HG03571 (cell line): ENCODE measurements around the gene KCNMA1.

Source experiments
- ATAC-seq: cut with Tn5 transposase; IDR thresholded peaks from one replicate; pipeline ENCODE4 v1.9.1; 2021; ENCODE audit not compliant: unreplicated experiment

Gene KCNMA1

DNA sequence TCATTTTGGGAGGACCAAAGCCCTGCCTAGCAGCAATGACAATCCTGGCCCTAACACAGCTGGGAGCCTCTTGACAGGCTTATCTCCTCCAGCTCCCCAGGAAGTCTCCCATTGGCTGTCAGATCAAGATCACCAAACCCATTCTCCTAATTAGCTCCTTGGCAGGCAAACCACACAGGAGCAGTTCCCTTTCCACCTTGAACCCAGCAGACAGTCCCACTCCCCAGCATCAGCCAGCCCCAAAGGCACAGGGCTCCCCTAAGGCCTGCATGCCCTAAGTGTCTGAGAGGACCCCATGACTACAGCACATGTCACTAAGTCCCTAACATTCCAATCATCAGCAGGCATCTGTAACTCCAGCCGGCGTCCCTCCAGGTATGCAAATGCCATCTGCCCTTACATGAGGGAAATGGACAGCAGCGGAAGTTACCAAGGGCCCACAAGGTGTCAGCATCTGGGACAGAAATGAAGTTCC, 348.5 kb downstream of the KCNMA1 start:
- no peak for ATAC-seq

DNA sequence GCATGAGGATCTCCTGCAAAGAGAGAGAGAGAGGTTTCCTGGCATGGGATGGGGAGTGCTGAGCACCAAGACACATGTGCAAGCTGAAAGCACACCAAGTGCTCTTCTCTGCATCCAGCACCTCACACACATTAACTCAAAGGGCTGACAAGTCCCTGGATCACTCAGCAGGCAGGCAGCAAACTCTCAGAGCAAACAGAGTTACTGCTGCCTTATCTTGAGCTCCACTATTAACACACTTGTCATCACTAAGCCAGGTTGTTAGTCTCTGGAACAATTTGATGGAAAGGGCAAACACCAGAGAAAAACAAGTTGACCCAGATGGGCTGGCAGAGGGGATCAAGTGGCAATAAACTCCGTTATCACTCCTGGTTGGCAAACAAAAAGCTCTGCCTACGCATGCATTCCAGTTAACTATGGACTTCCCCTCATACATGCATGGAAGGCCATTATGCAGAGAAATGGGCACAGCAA, 349.9 kb downstream of the KCNMA1 start:
- ATAC-seq: no peak

DNA sequence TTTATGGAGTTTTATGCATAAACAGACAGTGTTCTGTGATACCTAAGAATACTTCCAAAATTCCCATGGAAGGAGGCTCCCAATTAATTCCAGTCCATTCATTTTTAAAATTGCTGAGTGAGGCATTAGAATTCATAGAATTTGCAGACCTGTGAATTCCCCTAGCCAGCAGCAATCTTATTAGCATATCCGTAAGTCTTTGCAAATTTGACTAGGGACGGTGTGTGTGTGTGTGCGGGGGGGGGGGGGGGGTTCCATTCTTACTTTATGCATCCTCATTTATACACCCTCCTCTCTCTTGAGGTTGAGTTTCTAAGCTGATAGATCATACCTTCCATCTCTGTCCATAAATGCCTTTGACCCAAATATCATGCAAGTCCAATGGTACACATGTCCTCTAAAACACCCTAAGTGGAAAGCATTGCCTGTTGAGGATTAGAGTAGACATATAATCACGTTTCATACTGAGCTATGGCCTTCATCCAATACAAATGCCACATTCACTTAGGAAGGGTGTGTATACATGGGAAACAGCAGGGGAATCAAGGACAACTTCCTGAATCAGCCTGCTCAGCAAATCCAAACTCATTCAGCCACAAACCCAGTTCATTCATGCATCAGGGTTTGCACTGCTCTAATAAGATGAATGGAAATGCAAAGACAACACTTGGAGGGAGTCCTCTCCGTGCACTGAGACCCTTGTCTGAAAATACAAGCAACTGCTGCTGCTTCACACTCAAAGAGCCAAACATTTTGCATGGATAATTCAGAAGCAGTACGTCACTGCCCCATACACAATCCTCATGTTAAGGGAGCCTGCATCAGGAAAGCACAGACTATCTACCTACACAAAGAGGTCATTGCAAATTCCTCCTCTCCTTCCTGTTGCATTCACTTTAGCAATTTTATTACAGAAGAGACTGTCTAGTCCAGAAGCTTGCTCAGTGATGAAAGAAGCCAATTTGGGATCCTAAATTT, 350.8 kb downstream of the KCNMA1 start:
- ATAC-seq: no peak

DNA sequence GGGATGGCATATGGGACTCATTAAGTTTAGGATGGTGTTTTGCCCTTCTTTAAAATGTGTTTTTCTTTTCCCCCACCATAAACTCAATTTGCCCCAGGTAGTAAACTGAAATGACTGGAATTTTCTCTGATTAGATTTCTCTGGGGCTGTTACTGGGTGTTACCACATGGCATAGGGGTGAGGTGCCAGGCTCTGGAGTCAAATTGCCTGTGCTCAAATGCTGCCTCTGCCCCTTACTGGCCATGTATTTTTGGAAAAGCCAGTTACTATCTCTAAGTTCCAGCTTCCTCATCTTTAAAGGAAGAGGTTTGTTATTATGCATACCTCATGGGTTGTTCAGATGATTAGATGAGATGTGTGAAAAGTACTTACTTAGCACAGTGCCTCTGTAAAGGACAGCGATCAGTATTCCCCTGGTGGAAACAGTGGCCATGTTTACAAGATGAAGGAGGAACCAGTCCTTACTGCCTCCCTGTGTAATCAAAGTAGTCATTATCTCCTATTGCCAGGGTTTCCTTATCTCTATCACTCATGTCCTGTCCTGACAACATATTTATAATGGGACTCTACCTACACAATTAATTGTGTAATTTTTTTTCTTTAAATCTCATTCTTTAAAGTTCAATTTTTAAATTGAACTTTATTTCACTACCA, 352.0 kb downstream of the KCNMA1 start:
- no peak for ATAC-seq

DNA sequence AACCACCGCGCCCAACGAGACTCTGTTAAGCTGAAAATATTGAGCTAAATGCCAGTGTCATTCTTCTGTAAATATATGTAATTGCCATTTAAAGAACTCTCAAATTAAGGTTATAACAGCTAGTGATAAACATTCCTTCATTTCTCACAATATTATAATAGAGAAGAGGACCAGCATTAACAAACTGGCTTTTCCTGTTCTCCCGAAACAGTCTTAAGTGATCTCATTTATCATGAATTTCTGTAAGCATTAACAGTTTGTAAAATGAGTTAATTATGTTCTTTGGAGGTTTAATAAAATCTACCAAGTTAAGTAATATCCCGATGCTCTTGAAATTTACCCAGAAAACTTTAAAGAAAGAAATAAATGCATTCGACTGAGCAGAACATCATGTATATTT, 352.8 kb downstream of the KCNMA1 start:
- no peak for ATAC-seq

DNA sequence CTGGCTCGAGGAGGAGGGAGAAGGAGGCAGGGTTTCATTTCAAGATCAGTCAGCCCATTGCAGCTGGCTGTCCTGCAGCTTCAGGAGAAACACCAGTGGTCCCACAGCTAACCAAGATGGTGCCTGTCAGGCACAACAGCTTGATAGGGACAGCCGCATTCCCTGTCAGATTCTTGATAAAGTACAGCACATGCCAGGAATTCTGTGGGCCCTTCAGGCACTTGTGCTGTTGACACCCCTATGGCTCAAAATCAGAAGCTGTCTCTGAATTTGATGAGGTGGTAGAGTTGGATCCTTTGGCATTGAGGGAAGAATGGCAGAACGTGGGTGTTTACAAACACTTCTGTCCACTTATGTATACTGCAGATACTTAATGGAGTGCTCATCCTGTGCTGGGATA, 354.3 kb downstream of the KCNMA1 start:
- ATAC-seq: no peak

DNA sequence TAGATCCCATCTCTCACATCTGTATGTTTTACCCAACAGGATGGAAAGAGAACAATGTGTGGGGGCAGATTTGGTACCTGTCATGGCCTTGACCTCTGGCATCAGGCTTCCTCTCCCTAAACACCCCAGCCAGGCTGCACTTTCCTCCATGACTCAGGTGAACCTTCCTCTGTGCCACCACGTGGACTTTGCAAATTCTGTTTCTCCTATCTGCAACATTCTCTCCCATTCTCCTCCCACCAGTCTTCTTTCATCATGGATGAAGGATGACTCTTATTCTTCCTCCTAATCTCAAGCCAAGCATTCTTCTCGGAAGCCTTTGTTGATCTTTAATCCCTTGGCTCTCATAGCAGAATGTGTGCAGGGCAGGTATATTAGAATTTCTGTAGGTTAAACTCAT, 355.4 kb downstream of the KCNMA1 start:
- ATAC-seq: no peak

DNA sequence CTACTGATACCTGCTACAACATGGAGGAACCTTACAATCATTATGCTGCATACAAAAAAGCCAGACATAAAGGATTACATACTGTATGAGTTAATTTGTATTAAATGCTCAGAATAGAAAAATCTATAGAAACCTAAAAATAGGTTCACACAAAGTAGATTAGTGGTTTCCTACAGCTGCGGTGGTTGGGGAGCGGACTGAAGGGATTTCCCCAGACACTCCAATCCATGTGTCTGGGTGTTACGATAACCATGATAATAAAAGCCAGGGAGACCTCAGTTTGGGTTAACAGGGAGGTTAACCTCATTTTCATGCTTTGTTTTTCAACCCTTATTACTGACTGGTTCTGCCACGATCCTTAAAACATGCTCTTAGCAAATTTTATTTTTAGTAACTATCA, 355.9 kb downstream of the KCNMA1 start:
- no peak for ATAC-seq

DNA sequence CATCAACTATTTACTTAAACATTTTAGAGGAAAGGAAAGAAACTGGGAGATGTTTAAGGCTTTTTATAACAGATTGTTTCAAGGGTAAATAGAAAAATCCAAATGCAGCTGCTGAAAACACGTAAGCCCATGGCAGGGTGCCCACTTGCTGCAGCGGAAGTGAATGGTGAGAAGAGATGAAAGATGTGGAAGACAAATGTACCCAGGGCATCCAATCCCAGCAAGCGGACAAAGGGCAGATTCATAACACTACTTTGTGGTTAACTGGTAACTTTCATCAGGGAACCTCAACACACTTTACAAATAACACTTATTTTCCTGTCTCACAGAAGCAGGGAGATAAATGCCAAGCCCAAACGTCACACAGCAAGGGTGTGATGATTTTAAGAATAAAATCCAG, 358.4 kb downstream of the KCNMA1 start:
- no peak for ATAC-seq

DNA sequence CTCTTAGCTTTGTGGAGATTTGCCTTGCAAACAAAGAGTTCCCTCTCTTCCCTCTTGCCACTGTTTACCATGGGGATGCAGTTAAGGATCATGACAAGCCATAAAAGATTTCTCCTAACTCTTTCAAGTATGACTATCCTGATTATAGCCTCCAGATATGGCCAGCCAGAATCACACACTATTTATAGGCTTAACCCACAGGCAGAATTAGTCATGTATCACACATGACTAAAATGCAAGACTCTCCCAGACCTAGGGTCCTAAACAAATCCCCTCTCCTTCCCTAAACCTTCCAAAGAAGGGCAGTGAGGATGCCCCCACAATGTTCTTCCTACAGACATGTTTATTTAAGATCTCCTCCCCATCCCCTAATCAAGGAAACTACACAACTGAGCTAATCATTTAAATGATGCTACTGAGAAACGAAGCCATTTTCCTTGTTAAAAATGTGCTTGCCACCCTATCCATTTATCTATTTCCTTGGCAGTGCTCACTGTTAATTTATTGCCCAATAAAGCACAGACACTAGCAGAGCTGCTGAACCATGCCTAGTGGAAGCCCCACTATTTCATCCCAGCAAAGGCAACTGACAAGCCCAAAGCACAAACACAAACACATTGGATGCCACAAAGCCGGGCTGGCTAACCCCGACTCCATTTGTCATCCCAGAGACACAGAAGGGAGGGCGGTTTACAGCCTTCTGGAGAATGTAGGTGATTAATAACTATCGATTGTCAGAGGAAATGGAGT, 363.4 kb downstream of the KCNMA1 start:
- ATAC-seq: no peak

DNA sequence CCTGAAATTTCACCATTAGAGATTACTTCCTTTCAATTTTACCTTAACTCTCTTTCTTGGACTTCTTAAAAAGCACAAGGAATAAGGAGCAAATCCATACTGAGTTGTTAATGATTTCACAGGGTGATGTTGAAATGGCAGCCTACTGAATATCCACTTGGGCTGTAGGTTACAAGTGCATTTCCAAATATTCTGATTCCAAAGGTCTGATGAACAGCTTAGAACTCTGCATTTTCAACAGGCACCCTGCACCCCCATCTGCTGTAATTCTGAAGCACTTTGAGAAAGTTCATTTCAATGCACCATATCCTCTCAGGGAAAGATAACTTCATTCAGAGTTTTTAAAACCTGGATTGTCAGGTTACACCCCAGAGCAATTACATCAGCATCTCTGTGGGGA, 368.4 kb downstream of the KCNMA1 start:
- no peak for ATAC-seq

DNA sequence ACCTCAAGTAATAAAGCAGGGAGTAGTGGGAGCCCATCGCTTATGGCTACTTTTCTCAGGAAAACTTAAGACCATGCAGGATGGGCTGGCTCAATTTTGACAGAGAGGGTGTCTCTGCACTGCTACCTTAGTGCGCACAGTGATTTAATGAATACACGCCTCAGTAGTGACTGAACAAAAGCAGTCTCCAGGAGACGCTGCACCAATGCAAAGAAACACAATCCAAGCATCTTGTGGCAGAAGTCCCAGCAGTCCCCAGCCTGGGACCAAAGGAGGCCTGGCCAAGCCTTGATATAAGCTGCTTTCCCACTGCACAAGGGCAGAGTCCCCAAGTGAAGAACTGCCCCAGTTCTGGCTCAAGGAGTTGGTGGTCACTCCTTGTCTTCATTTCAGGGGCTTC, 368.9 kb downstream of the KCNMA1 start:
- ATAC-seq: no peak

DNA sequence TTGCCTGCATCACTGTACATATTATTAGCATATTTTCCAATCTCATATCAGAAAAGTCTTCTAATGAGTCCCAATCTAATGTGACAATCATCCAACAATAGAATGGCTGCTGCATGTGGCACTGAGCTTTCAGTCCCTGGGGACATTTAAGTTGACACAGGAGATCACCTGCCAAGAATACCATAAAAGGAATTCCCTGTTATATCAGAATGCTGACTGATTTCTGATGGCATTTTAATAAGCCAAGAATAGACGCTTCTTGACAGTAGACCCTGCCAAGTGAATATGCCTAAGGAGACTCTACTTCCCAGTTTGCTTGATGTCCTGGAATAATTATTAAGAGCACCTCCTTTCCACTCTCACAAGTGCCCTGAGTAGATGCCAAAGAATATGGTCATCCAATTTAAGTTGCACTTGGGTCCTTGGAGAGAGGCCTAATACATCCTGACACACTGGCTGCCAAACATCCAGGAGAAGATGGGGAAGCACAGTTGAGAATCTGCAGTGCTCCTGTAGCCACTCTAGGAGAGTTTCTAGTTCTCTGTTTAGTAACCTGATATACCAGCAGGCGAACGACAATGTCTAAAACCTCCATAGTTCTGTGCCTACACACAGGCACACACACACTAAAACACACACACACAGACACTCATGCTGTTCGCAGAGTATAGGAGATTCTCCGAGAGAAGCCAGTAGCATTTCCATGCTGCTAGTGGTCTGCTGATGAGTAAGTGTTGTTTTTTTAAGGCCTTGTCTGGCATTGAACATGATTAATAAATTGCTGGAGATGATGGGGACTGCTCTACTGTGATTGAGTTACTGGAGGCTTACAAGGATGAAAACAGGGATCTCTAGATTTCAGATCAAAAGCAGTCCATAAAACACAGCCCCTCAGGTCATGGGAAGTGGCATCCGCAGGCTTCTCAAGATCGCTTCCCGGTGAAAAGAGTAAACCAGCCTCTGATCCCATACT, 369.6 kb downstream of the KCNMA1 start:
- no peak for ATAC-seq

DNA sequence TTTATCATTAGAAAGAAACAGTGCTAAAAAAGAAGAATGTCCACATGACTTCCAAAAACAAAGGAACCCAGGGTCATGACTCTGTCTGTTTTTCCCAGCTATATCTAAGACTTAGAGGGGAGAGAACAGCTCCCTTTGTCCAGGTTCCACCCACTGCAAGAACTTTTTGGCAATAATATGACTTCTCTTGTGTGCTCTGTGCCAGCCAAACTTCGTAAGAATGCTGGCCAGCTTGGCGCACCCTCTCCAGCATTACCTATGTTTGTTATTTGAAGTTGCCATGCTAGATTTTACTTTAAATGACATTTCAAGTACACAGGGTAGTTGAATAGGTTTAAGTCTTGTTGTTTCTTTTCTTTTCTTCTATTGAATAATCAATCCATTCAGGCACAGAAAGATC, 371.4 kb downstream of the KCNMA1 start:
- ATAC-seq: no peak

DNA sequence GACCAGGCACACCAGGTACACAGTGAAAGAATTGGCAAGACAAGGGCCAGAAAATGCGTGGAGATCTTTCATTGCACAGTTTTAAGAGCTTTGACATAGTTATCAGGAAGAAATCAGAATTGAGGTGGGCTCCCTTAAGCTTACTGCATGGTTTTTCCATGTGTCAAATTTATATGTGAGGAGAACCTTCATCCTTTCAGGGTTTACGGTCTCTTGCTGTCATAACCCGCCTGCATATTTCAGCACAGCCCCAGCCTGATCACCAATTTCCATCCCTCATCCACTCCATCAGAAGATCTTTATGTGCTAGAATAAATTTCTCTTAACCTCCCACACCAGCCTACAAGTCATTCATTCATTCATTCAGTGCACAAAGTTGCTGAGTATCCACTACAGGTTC, 373.1 kb downstream of the KCNMA1 start:
- no peak for ATAC-seq

DNA sequence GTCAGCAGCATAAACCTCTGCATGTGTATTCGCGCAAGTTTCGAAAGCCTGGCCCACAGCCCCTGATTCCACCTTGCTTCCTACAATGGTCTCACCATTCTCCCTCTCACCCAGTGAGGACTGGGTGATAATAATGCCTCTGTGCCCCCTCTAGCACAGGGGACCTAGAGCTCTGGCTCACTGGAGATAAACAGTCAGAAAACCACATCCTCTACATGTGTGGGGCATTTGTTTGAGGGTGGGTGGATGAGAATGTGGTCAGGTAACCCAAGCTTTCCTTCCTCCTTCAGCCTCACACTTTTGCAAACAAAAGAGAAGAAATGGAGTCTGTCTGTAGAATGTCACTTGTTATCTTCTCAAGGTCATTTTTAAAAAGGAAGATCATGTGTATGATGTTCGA, 373.5 kb downstream of the KCNMA1 start:
- no peak for ATAC-seq

DNA sequence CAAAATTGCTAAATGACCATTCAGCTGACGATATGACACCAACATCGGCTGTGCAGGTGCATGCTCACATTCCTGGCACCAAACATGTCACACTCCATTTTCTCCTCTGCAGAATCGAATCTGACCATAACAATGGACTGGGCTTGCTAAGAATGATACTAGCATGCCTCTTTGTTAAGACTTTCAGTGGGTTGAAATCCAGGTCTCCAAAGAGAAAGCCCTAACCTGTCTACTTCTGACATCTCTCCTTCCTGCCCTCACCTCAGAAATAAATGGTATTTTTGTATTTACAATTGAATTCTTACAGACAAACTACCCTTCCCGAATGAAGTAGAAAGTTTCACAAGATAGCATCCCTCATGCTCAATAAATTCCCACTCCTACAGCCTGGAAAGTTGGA, 373.9 kb downstream of the KCNMA1 start:
- no peak for ATAC-seq

DNA sequence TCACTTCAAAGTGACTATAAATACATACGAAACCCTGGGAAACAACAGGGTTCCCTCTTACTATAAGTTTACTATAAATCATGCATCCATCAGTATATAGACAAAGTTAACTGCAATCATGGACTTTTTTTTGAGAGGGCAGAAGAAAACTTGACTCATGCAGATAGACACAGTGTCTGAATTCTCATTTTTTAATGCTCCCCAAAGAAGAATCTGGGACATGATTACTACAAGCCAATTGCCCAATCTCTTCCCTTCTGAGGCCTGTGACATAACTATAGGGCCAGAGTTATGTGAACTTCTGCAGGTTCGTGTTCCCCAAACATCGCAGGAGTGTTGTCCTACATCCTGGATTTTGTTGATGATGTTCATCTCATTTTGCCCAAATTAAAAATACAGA, 376.5 kb downstream of the KCNMA1 start:
- ATAC-seq: no peak

DNA sequence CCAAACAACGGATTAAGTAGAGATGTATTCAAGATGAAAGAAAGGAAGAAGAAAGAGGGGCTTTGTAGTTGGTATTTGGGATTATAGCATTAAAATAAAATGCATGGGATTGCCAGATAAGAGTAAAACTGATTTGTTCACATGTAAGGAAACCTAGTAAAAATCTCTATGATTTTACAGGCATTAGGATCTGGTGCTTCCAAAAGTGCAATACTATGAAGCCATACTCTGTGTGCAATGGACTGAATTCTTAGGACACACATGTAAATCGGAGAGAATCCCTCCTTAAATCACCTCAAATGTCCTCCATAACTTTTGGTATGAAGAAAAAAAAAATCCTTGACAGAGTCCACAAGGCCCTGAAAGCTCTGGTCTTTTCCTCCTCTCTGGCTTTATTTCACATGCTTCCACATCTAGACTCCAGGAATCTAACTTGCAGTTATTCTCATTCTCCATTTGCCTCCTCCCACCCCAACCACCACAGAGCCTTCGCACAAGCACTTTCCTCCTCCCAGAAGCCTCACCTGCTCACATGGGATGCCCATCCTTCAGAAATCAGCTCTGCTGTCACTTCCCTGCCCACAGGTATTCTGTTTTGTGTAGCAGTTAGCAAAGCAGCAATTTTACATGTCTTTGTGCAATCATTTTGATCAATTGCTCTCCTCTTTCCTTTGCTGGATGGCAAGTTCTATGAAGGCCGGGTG, 378.3 kb downstream of the KCNMA1 start:
- ATAC-seq: no peak

DNA sequence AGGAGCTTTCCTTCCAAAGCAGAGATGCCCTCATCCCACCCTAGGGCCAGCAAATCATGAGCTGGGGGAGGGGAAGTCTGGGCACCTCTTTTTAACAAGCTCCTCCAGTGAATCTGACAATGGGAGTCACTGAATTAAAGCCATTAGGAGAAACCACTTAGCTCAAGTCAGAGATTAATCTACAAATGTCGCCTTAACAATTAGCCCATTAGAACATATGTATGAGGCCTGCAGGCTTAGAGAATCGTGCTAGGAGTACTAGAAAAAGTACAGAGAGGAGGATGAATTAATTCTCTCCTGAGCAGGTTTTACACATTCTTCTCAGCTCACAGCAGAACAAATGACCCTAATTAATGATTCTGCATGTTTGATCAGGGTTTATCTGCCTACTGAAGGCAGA, 381.3 kb downstream of the KCNMA1 start:
- no peak for ATAC-seq
